CD14-positive monocyte (primary cell): ENCODE data around the gene P3H3. TPM values are rescaled to one million over a fixed set of nuclear protein-coding genes. Genes with fewer than 3 reads are reported as not detected.

Source experiments
- DNase-seq, 3 donors: peaks; one replicate each; pipeline ENCODE4 v3.0.0-alpha.2; 2011 to 2022
- H2AFZ ChIP-seq: 2 replicates; pipeline ENCODE4 v1.6.0; 2012; ENCODE audit warnings: mild to moderate bottlenecking, low read depth, low read length, inconsistent platforms; ENCODE audit not compliant: insufficient read depth, poor library complexity, severe bottlenecking
- H3K27ac ChIP-seq, 2 donors: 1 replicate in 1 of 2; 2 replicates in 1 of 2; pipeline ENCODE4 v1.5.1; 2012 to 2013; ENCODE audit warnings: low read length in 2 of 2, control low read depth in 1 of 2, inconsistent platforms in 1 of 2, low read depth in 1 of 2, mild to moderate bottlenecking in 1 of 2
- H3K27me3 ChIP-seq, 2 donors: one replicate each; pipeline versions ENCODE4 v1.6.0 to v1.6.1; 2011 to 2013; ENCODE audit warnings: low read length in 2 of 2; ENCODE audit not compliant: control insufficient read depth in 2 of 2, insufficient read depth in 2 of 2
- H3K36me3 ChIP-seq, 2 donors: replicated peaks in 1 of 2; 1 replicate in 1 of 2; 2 replicates in 1 of 2; pipeline versions ENCODE4 v1.5.1 to v1.6.1; 2012 to 2013; ENCODE audit warnings: low read length in 2 of 2, control low read depth in 1 of 2, inconsistent platforms in 1 of 2, mild to moderate bottlenecking in 1 of 2; ENCODE audit not compliant: insufficient read depth in 2 of 2, control insufficient read depth in 1 of 2
- H3K4me1 ChIP-seq, 2 donors: 1 replicate in 1 of 2; 2 replicates in 1 of 2; pipeline versions ENCODE4 v1.5.1 to v1.6.1; 2012 to 2013; ENCODE audit warnings: low read length in 2 of 2, control low read depth in 1 of 2, inconsistent platforms in 1 of 2, mild to moderate bottlenecking in 1 of 2, moderate library complexity in 1 of 2; ENCODE audit not compliant: insufficient read depth in 2 of 2, control insufficient read depth in 1 of 2
- H3K4me2 ChIP-seq: replicated peaks from 2 replicates; pipeline ENCODE3; 2012; ENCODE audit warnings: low read length, moderate library complexity, mild to moderate bottlenecking; ENCODE audit not compliant: poor library complexity, severe bottlenecking; ENCODE audit errors: extremely low read depth
- H3K4me3 ChIP-seq, 3 experiments: fragments of 200-600 bp in 1 of 3; sonication (generic) in 1 of 3; replicated peaks in 1 of 3; 1 replicate in 2 of 3; 2 replicates in 1 of 3; pipeline ENCODE4 v1.5.1; 2011 to 2013; ENCODE audit warnings: low read length in 3 of 3, mild to moderate bottlenecking in 3 of 3, control low read depth in 2 of 3, low read depth in 2 of 3, inconsistent platforms in 1 of 3, moderate library complexity in 1 of 3
- H3K79me2 ChIP-seq: 2 replicates; pipeline ENCODE4 v1.6.0; 2012; ENCODE audit warnings: mild to moderate bottlenecking, control low read depth, inconsistent platforms, low read length, moderate library complexity; ENCODE audit not compliant: insufficient read depth
- H3K9ac ChIP-seq: 2 replicates; pipeline ENCODE4 v1.6.0; 2017; ENCODE audit warnings: low read length, mild to moderate bottlenecking; ENCODE audit not compliant: insufficient read depth, poor library complexity, severe bottlenecking
- H3K9me3 ChIP-seq, 2 donors: replicated peaks in 1 of 2; 1 replicate in 1 of 2; 2 replicates in 1 of 2; pipeline versions ENCODE4 v1.5.1 to v1.6.1; 2012 to 2013; ENCODE audit warnings: low read length in 2 of 2, control low read depth in 1 of 2; ENCODE audit not compliant: control insufficient read depth in 1 of 2, insufficient read depth in 1 of 2
- H4K20me1 ChIP-seq: 2 replicates; pipeline ENCODE4 v1.6.0; 2012; ENCODE audit warnings: mild to moderate bottlenecking, low read length, control low read depth, moderate library complexity; ENCODE audit not compliant: insufficient read depth
- H3K27ac Mint-ChIP-seq, 7 donors: one replicate each; pipeline ENCODE4 v1.8.0; 2020; ENCODE audit warnings: mild to moderate bottlenecking in 7 of 7, mixed read lengths in 7 of 7, moderate library complexity in 6 of 7, inconsistent platforms in 2 of 7
- H3K27me3 Mint-ChIP-seq, 3 donors: one replicate each; pipeline ENCODE4 v1.8.0; 2021 to 2022; ENCODE audit warnings: low read depth in 3 of 3, mild to moderate bottlenecking in 3 of 3, mixed read lengths in 3 of 3, moderate library complexity in 3 of 3, inconsistent platforms in 1 of 3
- H3K36me3 Mint-ChIP-seq, 2 donors: one replicate each; pipeline ENCODE4 v1.8.0; 2020; ENCODE audit warnings: mixed read lengths in 2 of 2, inconsistent platforms in 1 of 2, mild to moderate bottlenecking in 1 of 2
- H3K4me1 Mint-ChIP-seq: one replicate; pipeline ENCODE4 v1.8.0; 2020; ENCODE audit warnings: mild to moderate bottlenecking, mixed read lengths
- H3K4me3 Mint-ChIP-seq, 2 donors: one replicate each; pipeline ENCODE4 v1.8.0; 2020; ENCODE audit warnings: mild to moderate bottlenecking in 2 of 2, mixed read lengths in 2 of 2, moderate library complexity in 1 of 2
- H3K9me3 Mint-ChIP-seq, 7 donors: one replicate each; pipeline ENCODE4 v1.8.0; 2020 to 2022; ENCODE audit warnings: mixed read lengths in 7 of 7, mild to moderate bottlenecking in 6 of 7, moderate library complexity in 6 of 7, inconsistent platforms in 2 of 7
- WGBS: methylation state at CpG from one replicate; pipeline ENCODE4 v1.1.5; 2013; ENCODE audit warnings: missing lambda C conversion rate; ENCODE audit not compliant: insufficient coverage; 5-methylcytosine and 5-hydroxymethylcytosine counted together
- intact Hi-C, 2 donors: fragments of 100-400 bp; cut with micrococcal nuclease; formaldehyde crosslinking; loops; one replicate each; pipeline versions ENCODE4 v1.15.0 to v1.15.1; 2023
- polyA plus RNA-seq, 3 donors: library from polyadenylated mRNA; depleted of rRNA in 1 of 3; unstranded in 2 of 3; stranded (reverse) in 1 of 3; fragments of 300-500 nt in 2 of 3; fragments of >200 nt in 1 of 3; fragmentation: Illumina TruSeq in 2 of 3; gene quantifications; 1 replicate in 2 of 3; 2 replicates in 1 of 3; pipeline ENCODE4 v1.2.3, GENCODE V29; 2012 to 2021
- TF ChIP-seq, protein P1 (sequence below): fragments of 200-600 bp; IDR thresholded peaks from one replicate; pipeline ENCODE4 v1.8.0; 2022; ENCODE audit warnings: antibody characterized with exemption, mild to moderate bottlenecking

The P3H3 gene
- polyA plus RNA-seq, 3 donors = 0.56 TPM; not detected in 2

DNA sequence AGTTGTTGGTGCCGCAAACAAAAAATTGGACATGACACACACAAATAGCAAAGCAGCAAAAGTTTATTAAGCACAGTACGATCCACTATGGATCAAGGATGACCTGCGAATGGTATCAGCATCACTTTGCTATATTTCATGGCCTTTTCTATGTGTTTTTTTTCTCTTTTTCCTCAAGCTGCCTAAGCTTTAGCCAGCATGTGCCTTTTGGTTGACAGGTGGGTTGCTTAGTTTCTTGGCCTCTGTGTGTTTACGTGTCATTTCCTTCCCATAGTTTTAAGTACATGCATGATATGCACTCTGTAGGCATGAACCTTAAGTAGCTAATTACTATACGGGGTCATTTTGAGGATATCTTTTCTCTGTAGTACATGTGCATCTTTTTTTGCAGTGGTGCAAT, 29.1 kb upstream of the P3H3 start:
- Histone ChIP-seq H3K4me2 (no peak overlapping the region), H3K79me2 (peaks cover 29% of the 10 kb centered on the region), H3K9ac (no peak overlapping the region), H3K4me3 (no peak overlapping the region), H3K27ac (no peak overlapping the region), H3K27me3 (no peaks in the 10 kb centered on the region), H3K36me3 (peaks cover 68 to 89% of the 10 kb centered on the region in 2 donors), H3K4me1 (no peaks in the 10 kb centered on the region), H3K9me3 (no peaks in the 10 kb centered on the region), H4K20me1 (peaks cover 87% of the 10 kb centered on the region), H2AFZ (no peak overlapping the region)
- Mint-ChIP-seq H3K27ac (peak overlapping the region in 1 of 7 donors; percentile 66), H3K9me3 (peaks cover 0 to 12% (median 3%) of the 10 kb centered on the region in 7 donors), H3K4me3 (no peak overlapping the region), H3K4me1 (peaks cover 7% of the 10 kb centered on the region), H3K27me3 (peaks cover 0 to 1% (median 0%) of the 10 kb centered on the region in 3 donors), H3K36me3 (peaks cover 72 to 87% of the 10 kb centered on the region in 2 donors)
- TF ChIP-seq, protein P1, sequence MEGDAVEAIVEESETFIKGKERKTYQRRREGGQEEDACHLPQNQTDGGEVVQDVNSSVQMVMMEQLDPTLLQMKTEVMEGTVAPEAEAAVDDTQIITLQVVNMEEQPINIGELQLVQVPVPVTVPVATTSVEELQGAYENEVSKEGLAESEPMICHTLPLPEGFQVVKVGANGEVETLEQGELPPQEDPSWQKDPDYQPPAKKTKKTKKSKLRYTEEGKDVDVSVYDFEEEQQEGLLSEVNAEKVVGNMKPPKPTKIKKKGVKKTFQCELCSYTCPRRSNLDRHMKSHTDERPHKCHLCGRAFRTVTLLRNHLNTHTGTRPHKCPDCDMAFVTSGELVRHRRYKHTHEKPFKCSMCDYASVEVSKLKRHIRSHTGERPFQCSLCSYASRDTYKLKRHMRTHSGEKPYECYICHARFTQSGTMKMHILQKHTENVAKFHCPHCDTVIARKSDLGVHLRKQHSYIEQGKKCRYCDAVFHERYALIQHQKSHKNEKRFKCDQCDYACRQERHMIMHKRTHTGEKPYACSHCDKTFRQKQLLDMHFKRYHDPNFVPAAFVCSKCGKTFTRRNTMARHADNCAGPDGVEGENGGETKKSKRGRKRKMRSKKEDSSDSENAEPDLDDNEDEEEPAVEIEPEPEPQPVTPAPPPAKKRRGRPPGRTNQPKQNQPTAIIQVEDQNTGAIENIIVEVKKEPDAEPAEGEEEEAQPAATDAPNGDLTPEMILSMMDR = no peak
- no peak for DNase-seq
- intact Hi-C loops = no loop called here
- 100% methylated on average over 2 of the region's 5 CpGs for WGBS

DNA sequence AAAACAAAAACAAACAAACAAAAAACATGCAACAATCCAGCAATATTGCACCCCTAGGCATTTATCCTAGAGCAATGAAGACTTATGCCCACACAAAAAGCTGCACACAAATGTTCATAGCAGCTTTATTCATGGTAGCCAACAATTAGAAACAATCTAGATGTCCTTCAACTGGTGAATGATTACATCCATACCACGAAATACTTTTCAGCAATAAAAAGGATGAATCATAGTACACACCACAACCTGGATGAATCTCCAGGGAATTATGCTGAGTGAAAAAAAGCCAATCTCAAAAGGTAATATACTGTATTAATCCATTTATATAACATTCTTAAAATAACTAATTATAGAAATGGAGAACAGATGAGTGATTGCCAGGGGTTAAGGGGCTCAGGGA, 21.0 kb upstream of the P3H3 start:
- H3K27me3 Mint-ChIP-seq = no peaks in the 10 kb centered on the region
- Histone ChIP-seq H3K79me2 (no peaks in the 10 kb centered on the region), H4K20me1 (peaks cover 66% of the 10 kb centered on the region), H3K4me3 (no peak overlapping the region), H3K9me3 (no peaks in the 10 kb centered on the region), H2AFZ (no peak overlapping the region), H3K9ac (no peak overlapping the region), H3K27ac (no peak overlapping the region), H3K4me1 (peaks cover 3 to 4% of the 10 kb centered on the region in 2 donors), H3K27me3 (no peaks in the 10 kb centered on the region), H3K4me2 (no peak overlapping the region), H3K36me3 (peaks cover 42 to 55% of the 10 kb centered on the region in 2 donors)
- peaks cover 5% of the 10 kb centered on the region for H3K4me1 Mint-ChIP-seq
- H3K36me3 Mint-ChIP-seq = peaks cover 45 to 68% of the 10 kb centered on the region in 2 donors
- TF ChIP-seq, protein P1 = no peak
- no peak overlapping the region for H3K27ac Mint-ChIP-seq
- H3K9me3 Mint-ChIP-seq = peaks cover 0 to 11% (median 2%) of the 10 kb centered on the region in 7 donors
- no CpG with 5 or more reads among the region's 1 CpG for WGBS
- intact Hi-C loops = no loop called here
- no peak overlapping the region for H3K4me3 Mint-ChIP-seq
- DNase-seq = no peak
